Measurements from ENCODE around the gene MMP20. TPM values are rescaled to one million over a fixed set of nuclear protein-coding genes. Genes with fewer than 3 reads are reported as not detected.

Gene MMP20
- total RNA-seq, 4 donors from 2014 or later, result not detected

- no peak for DNase-seq
- Histone ChIP-seq H3K9me3 (no peaks in the 10 kb centered on the region), H3K36me3 (no peaks in the 10 kb centered on the region), H3K27me3 (no peaks in the 10 kb centered on the region), H3K27ac (no peak overlapping the region), H3K4me1 (peaks cover 0 to 4% (median 0%) of the 10 kb centered on the region in 4 donors), H3K4me3 (no peak overlapping the region)
- in situ Hi-C loops (cut with MboI; ENCODE audit: low pct_ligation_motif_present in 1 of 4, low pct_unique_long_range_greater_than_20kb in 1 of 4, low sequenced_read_pairs in 3 of 4), result no loop called here
- TF ChIP-seq EP300 (IDR thresholded peaks at IDR 0.05; ENCODE audit: low read depth) (no peak), CTCF (IDR thresholded peaks at IDR 0.05) (no peak), POLR2AphosphoS5 (IDR thresholded peaks at IDR 0.05) (no peak), POLR2A (IDR thresholded peaks at IDR 0.05) (no peak)
- intact Hi-C loops (cut with DNase I; ENCODE audit: low total_unique reads), result no loop called here
- 90% methylated on average over 2 of the region's 2 CpGs; no CpG with 5 or more reads in 1 of the 2 donors for WGBS, 2 donors (ENCODE audit: low coverage in 1 of 2)
Observed at GRCh38 chr11:102614031-102614430, 11.1 kb downstream of the MMP20 start.

- intact Hi-C loops (cut with DNase I; ENCODE audit: low total_unique reads), result no loop called here
- DNase-seq, result no peak
- Histone ChIP-seq H3K4me1 (peaks cover 0 to 4% (median 0%) of the 10 kb centered on the region in 4 donors), H3K27me3 (no peaks in the 10 kb centered on the region), H3K4me3 (no peak overlapping the region), H3K9me3 (no peaks in the 10 kb centered on the region), H3K36me3 (no peaks in the 10 kb centered on the region), H3K27ac (no peak overlapping the region)
- 52 to 80% methylated on average over 1 of the region's 1 CpG for WGBS, 2 donors (ENCODE audit: low coverage in 1 of 2)
- in situ Hi-C loops (cut with MboI; ENCODE audit: low pct_ligation_motif_present in 1 of 4, low pct_unique_long_range_greater_than_20kb in 1 of 4, low sequenced_read_pairs in 3 of 4), result no loop called here
- TF ChIP-seq POLR2A (IDR thresholded peaks at IDR 0.05) (no peak), CTCF (IDR thresholded peaks at IDR 0.05) (no peak), POLR2AphosphoS5 (IDR thresholded peaks at IDR 0.05) (no peak), EP300 (IDR thresholded peaks at IDR 0.05; ENCODE audit: low read depth) (no peak)
Observed at GRCh38 chr11:102613450-102613849, 11.7 kb downstream of the MMP20 start.

GRCh38 chr11:102611291-102611690 lies 13.8 kb downstream of the MMP20 start:
- H3K27ac ChIP-seq, result no peak overlapping the region
- H3K27me3 ChIP-seq, result no peaks in the 10 kb centered on the region
- no peaks in the 10 kb centered on the region for H3K36me3 ChIP-seq
- no peak for TF ChIP-seq CTCF (IDR thresholded peaks at IDR 0.05)
- TF ChIP-seq POLR2AphosphoS5 (IDR thresholded peaks at IDR 0.05), result no peak
- no peak for TF ChIP-seq EP300 (IDR thresholded peaks at IDR 0.05; ENCODE audit: low read depth)
- TF ChIP-seq POLR2A (IDR thresholded peaks at IDR 0.05), result no peak
- in situ Hi-C loops (cut with MboI; ENCODE audit: low pct_ligation_motif_present in 1 of 4, low pct_unique_long_range_greater_than_20kb in 1 of 4, low sequenced_read_pairs in 3 of 4) (no loop called here), intact Hi-C loops (cut with DNase I; ENCODE audit: low total_unique reads) (no loop called here)
- DNase-seq, result no peak
- peaks cover 0 to 4% (median 0%) of the 10 kb centered on the region in 4 donors for H3K4me1 ChIP-seq
- no peaks in the 10 kb centered on the region for H3K9me3 ChIP-seq
- H3K4me3 ChIP-seq, result no peak overlapping the region
- WGBS, 2 donors (ENCODE audit: low coverage in 1 of 2), result 76 to 93% methylated on average over 3 to 4 of the region's 4 CpGs

- WGBS, 2 donors (ENCODE audit: low coverage in 1 of 2), result 20 to 55% methylated on average over 1 to 7 of the region's 7 CpGs
- DNase-seq, result no peak
Observed at GRCh38 chr11:102610200-102610599, 14.9 kb downstream of the MMP20 start.

More at GRCh38 chr11:102610200-102610599, 14.9 kb downstream of the MMP20 start:
- H3K4me1 ChIP-seq, result peaks cover 0 to 4% (median 0%) of the 10 kb centered on the region in 4 donors
- no peak overlapping the region for H3K4me3 ChIP-seq
- no peaks in the 10 kb centered on the region for H3K27me3 ChIP-seq
- intact Hi-C loops (cut with DNase I; ENCODE audit: low total_unique reads) (no loop called here), in situ Hi-C loops (cut with MboI; ENCODE audit: low pct_ligation_motif_present in 1 of 4, low pct_unique_long_range_greater_than_20kb in 1 of 4, low sequenced_read_pairs in 3 of 4) (no loop called here)
- H3K27ac ChIP-seq, result no peak overlapping the region
- no peaks in the 10 kb centered on the region for H3K36me3 ChIP-seq
- H3K9me3 ChIP-seq, result no peaks in the 10 kb centered on the region
- TF ChIP-seq POLR2AphosphoS5 (IDR thresholded peaks at IDR 0.05) (no peak), CTCF (IDR thresholded peaks at IDR 0.05) (no peak), EP300 (IDR thresholded peaks at IDR 0.05; ENCODE audit: low read depth) (no peak)
